GM21360 (cell line): ENCODE measurements around the gene ARHGAP26.
A peak's percentile ranks its signal among the peaks of the same experiment; 100 is the strongest.

Experiments
- ATAC-seq: cut with Tn5 transposase; IDR thresholded peaks from one replicate; pipeline ENCODE4 v1.9.1; 2021; ENCODE audit warnings: mild to moderate bottlenecking, moderate library complexity; ENCODE audit not compliant: unreplicated experiment

The ARHGAP26 gene

DNA sequence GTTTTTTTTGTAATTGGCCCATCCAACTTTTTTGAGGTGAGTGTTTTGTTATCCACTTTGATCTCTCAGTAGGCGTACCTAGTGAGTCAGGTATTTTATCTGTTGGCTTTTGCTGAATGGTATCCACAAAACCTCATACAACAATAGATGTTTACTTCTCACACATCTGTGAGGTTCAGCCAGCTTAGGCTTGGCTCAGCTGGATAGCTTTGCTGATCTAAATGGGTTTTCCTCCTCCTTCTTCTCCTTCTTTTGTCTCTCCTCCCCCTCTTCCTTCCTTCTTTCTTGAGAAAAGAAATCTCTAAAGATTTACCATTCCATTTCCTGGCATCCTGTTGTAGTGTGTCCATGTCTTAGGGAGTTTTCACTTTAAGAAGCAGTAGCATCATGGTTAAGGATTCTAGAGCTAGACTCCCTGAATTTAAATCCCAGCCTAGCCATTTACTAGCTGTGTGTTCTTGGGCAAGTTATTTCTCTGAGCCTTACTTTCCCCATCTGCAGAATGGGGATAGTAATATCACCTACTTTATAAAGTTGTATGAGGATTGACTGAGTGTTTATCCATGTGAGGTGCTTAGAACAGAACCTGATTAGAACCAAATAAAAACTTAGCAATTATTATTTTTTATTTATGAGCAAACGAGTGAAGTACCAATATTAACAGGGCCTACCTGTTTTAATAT, 126.3 kb downstream of the ARHGAP26 start:
- no peak for ATAC-seq

DNA sequence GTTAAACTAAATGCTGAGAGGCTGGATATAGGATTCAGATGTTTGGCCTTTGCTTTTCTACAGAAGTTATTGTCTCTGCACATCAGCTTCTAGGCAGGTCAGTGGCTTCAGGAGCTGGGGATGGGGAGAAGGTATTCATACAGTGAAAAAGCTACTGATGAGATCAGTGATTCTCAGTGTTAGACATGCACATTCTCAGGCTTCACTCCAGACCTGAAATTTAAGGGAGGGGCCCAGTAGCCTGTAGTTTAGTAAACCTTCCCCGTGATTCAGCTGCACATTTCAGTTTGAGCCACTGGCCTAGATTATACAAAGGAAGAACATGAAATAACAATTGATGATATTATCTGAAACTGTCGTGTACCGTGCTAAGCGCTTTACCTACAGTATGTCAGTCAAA, 127.2 kb downstream of the ARHGAP26 start:
- no peak for ATAC-seq

DNA sequence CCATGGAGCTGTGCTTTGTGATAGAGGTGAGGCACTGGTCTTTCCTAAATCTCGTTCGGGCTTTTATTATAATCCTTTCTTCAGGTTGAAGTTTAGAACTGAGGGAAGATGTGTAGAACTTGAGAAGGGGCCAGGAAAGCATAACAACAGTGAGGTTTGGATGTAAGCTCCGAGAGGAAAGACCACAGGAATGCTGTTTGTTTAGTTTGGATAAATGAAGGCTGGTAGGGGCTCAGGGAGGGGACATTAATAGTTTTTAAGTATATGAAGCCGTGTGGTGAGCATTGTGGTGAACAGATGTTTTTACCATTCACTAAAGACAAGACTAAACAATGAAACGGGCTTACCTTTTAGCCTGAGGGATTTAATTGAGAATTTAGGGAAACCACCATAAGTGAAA, 130.8 kb downstream of the ARHGAP26 start:
- no peak for ATAC-seq

DNA sequence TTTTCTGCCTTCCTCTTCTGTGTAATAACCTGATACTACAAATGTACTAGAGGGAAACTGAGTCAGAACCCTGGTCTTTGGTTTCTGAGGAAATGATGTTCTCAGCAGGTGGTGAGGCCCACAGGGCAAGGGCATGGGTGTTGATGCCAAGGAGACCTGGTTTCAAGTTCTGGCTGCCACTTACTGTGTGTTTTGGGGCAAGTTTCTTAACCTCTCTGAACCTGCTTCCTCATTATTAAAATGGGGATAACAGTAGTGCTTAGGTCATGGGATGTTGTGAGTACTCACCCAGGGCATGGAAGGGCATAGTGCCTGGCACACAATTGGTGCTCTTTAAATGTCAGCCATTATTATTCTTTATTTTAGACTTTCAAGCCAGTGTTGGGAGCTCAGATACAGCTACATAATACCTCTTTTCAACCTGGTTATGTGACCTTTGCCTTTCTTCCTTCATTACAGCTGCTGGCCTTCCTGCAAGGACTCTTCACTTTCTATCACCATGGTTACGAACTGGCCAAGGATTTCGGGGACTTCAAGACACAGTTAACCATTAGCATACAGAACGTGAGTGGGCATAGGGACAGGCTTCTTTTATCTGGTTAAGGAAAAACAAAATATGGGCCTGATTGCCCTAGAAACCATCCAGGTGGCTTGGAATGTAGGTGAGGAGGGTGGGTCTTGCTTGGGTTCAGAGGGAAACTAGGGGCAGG, 131.5 kb downstream of the ARHGAP26 start:
- ATAC-seq = no peak

DNA sequence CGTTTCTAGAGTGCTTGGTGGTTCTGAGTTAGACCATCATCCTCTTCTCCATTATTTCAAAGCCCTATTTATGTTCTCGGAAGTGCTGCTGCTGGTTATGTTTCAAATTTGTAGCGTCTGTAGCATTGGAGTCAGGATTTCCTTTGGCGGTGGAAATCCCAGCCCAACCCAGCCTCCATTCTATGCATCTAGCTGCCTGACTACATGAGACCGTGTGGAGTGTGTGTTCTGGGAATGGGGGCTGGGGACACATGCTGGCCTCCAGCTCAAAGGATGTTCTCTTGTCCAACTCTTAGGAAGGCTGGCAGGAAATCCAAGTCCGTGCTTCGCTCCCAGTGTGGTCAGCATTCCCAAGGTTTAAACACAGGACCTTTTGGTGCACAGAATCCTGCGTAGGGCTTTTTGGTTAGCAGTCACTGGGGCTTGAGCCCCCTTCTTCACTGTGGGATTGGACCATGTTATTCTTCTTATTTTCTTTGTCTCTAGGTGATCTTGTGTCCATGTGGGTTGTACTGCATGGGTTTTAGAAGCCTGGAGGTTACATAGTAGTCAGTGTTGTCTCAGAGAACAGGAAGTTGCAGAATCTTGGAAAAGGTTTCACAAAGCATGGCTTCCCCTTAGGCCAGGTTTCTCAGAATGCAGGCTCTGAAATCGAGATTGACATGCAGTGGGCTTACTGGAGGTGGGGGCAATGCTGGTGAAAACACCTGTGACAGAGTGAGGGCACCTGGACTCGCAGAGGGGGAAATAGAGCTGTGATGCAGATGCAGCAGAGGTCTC, 132.2 kb downstream of the ARHGAP26 start:
- no peak for ATAC-seq

DNA sequence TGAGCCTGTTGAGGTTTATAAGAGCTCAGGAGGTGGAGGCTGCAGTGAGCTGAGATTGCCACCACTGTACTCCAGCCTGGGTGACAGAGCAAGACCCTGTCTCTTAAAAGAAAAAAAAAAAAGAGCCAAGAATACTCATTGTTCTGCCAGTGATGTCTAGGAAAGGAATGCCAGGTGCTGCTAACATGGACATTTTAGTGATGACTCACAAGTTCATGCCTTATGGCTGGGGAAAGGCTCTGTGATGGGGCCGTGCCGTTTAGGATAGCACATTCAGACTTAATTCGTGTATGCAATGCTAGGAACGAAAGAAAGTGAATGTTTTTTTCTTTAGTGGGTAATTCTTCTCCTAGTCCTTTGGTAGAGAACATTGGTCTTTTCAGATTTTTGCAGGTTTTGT, 134.2 kb downstream of the ARHGAP26 start:
- ATAC-seq = no peak

DNA sequence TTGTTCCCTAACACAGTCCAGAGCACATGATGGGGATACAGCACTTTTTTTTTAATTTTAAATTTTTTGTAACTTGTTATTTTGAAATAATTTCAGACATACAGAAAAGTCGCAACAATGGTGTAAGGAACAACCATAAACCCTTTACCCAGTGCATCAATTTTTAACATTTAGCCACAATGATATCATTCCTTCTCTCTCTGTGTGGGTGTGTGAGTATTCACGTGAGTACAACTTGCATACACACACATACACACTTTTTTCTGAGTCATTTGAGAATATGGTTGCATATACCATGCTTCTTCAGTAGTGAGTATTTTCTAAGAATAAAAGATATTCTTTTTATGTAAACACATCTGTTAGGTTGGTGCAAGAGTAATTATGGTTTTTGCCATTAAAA, 135.2 kb downstream of the ARHGAP26 start:
- ATAC-seq = no peak

DNA sequence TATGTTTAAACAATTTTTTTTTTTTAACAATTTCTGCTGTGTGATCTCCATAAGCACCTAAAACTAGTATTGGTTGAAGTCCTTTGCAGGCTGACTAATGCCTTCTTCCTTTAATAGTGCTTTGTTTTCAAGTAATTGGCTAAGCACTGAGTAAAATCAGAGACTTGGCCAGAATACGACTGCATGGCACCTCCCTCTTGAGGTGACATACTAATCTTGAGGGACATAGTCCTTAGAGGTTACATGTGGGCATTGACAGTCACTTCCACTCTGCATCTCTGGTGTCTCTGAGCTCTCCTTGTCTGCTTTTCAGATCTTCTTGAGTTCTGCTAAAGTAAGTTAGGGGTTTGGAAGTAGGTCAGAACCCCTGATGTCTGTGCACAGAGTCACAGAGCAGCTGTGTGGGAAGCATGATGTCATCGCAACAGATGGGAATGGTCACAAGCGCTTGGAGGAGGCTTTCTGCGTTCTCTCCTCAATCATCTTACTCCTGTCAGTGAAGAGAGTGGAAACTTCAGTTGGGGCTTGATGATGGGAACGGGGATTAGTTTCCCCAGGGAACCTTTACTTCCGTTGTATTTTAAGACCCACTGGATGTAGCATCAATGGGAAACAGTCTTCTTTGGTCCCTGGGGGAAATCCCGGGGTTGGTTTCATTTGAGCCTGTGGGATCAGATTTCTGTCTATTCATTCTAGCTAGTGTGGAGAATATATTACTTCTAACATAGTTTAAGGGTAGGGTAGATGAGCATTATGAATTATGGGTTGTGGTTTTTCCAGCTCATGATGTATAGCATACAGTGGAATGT, 136.9 kb downstream of the ARHGAP26 start:
- ATAC-seq = no peak

DNA sequence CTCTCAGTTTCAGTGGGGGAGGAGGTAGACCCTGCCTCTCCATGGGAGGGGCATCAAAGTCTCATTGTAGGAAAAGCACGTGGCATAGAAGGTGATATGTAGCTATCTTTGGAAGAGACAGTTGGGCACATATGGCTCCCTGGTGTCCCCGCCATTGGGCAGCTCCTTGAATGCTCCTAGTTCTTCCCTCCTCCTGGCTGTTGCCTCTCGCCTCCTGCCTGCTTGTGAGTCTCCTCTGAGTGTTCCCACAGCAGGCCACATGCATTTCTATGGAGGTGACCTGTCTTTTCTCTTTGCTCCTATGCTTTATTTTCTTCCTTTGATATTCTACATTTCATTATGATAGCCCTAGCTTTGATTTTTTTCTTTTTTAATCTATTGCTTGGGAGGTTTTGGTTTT, 138.5 kb downstream of the ARHGAP26 start:
- ATAC-seq = no peak

DNA sequence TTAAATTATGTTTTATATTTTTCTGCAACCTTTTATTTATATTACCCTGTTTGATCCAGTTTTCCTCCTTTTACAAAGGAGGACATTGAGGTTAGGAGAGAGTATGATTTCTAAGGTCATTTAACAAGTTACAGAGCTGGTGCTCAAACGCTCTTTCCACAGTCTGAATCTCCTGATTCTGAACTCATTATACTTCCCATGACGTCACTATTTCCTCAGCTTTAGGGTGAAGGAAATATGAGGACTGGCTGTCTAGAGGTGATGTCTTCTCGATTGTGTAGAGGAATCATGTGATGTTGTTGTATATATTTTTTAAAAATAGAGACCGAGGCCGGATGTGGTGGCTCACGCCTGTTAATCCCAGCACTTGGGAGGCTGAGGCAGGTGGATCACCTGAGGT, 140.0 kb downstream of the ARHGAP26 start:
- no peak for ATAC-seq

DNA sequence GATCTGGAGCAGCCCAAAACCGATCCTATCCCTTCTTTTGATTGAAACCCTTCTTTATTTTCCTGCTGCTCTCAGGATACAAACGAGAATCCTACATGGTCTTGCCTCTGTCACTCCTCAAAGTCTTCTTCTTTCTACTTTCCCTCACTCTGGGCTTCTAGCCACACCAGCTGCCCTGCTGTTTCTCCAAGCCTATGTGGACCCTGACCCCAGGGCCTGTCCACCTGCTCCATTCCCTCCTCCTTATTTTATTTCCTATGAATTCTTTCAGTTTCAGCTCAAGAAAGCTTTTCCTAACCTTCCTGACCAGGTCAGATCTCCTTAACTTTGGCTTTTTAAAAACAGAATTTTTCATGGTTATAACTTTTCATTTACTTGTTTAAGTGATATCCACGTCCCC, 141.0 kb downstream of the ARHGAP26 start:
- no peak for ATAC-seq

DNA sequence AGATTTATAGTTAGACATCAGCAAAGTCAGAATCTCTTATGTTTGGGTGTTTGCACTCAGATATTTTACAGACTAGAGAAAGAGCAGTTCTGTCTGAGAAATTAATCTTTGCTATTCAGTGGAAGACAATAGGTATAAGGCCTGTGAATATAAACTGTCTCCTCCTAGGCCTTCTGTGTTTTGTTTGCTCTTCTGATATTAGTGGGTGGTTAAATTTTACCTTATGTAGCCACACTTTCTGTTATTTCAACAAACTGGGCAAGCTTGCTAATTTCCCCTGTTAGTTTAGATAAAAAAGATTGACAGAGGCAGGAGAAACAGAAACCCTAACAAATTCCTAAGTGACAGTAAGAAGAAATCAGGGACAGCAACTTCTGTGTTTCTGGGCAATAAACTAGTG, 141.6 kb downstream of the ARHGAP26 start:
- no peak for ATAC-seq

DNA sequence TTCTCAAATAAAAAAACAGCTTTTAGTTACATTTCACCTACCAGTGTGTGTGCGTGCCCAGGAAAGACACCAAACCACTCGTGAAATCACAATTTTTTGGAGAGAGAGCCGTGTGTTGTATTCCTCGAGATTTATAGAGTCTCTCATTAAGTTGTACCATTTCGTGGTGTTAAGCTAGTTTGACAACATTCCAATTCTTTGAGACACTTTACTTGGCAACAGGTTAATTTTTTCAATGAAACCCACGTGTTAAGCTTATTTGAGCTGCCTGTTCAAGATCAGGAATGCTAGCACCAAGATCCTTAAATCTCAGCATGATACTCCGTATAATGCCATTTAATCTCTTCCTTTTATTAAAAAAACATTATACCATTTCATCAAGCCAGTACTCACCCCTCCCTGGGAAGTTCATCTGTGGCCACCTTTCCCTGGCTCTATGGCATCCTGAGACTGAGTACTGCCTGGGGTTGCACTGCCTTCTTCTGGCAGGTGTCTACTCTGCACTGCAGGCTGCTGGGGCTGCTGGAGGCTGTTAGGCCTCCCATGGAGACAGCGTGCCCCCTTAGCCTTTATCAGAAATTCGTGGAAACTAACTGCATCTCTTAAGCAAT, 143.7 kb downstream of the ARHGAP26 start:
- ATAC-seq = no peak

DNA sequence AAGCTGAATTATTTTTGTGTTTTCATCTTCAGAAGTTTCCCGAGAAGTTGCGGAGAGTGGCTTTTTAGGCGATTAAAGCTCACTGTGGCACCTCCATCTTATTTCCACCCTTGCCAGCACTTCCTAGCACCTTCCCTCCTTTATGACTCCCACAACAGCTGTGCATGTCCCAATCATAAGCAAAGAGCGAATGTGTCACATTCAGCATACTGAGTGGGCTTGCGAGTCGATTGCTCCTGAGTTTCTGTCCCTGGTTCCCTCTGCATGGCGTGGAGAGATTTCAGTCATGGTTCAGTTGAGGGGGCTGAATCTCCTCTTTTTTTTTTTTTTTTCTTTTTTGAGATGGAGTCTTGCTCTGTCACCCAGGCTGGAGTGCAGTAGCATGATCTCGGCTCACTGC, 144.9 kb downstream of the ARHGAP26 start:
- ATAC-seq = no peak

DNA sequence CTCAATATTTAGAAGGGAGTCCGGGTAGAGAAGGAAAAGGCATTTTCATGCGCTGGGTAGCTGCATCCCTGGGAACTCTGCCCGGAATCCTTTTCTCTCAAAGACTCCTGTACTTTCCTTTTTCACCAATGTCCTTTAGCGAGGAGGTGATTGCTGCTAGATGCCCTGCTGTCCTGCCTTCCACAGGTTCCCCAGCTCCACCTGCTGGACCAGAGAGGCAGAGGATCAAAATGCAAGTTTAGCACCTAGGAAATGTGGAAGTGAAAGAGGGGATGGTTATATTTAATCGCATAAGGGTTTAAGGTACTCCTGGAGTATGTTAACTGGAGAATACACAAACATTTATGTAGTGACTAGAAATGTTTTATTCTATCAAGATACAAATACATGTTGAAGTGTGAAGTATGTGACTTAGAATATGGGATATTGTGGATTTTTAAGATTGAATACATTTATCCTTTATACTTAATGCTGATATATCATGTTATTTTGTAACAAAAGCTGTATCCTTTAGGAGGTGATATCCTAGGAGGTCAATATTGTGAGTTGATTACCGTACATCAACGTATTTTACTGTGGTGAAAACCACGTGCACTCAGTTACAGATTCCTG, 145.7 kb downstream of the ARHGAP26 start:
- peak; percentile 73 for ATAC-seq

DNA sequence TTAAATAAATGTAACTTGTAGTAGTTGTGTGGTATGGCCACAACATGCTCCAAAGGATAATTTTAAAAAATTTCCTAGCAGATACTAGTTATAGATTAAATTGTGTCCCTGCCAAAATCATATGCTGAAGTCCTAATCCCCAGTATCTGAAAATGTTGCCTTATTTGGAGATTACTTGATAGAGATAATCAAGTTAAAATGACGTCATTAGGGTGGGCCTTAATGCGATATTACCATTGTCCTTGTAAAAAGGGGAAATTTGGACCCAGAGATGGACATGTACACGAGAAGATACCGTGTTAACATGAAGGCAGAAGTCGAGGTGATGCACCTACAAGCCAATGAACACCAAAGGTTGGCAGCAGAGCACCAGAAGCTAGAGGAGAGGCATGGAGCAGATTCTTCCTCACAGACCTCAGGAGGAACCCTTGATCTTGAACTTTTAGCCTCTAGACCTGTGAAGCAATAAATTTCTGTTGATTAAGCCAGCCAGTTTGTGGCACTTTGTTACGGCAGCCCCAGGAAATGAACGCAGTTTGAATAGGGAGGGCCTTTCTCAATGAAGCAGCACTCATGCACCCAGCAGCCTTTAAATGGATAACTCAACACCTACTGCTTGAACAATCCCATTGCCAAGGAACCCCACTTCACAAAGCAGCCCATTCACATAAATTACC, 148.9 kb downstream of the ARHGAP26 start:
- ATAC-seq = no peak

DNA sequence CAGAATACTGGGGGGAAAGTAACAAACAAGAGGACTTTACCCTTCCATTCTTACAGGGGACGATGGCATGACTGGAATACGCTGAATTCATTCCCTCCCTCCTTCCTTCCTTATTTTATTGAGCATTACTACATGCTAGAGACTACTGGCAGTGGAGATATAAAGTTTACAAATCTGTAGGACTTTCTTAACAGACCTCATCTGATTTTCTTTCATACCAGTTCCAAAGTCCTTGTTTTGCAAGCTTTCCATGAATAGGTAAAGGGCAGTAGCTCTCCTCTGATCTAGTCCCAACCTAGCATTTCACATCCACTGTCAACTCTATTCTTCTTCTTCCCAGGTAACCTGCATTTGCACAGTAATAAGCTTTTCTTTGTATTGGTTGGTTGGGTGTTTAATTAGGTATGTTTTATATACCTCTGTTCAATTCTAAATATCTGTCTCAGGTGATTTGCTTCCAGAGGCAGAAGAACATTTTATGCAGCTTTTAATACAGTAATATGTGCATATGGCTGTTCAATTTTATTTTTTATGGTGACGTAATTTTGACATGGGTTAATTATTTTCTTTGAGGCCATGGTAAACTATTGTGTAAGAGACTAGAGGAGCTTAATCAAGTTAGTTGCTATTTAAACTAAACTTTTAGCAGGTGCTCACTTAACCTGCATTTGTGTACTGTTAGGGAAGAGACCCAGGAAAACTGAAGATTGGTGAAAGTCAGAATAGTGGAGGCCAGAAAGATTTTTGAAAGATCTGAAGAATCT, 150.9 kb downstream of the ARHGAP26 start:
- ATAC-seq = no peak

DNA sequence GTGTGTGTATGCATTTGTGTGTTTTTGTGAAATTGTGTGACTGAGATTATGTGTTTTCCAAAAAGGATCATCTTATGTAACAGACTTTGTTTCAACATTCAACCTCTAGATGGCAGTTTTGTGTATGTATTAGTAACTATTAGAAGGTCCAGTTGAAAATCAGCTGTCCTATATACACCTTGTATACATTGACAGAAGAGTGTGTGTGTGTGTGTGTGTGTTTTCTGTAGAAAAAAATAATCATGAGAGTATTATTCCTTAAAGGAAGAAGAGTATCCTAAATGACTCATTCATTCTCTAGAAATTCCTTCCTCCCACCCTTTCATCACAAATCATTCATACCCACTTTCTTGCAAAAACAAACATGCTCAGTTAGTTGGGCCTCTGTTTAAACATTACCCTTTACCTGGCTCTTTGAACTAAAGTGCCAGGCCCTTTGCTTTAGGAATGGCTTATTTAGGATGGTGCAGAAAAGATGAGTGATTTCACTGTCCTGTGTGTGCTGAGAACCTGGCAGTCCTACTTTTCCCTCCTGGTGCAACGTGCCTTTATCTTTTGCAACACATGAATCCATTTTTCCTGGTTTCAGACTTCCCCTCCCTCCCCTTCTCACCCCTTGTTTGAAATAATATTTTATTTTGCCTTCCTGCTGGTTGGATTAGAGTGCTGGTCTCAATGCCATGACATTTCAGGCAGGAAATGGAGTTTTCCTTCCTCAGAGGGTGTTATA, 152.2 kb downstream of the ARHGAP26 start:
- peak; percentile 55 for ATAC-seq
